K562 (cell line): ENCODE measurements around the gene ABI2. TPM values are rescaled to one million over a fixed set of nuclear protein-coding genes. Genes with fewer than 3 reads are reported as not detected.
A peak's percentile ranks its signal among the peaks of the same experiment; 100 is the strongest.

Source experiments
- BMI1 ChIP-seq: fragments of 150-350 bp; IDR thresholded peaks from 2 replicates; pipeline ENCODE4 v1.6.1; 2014; ENCODE audit warnings: low read length
- CREB1 ChIP-seq, 2 experiments: sonication (generic) in 1 of 2; formaldehyde crosslinking in 1 of 2; IDR thresholded peaks; 2 replicates each; pipeline versions ENCODE4 v1.6.1 to v1.8.0; 2012 to 2022; ENCODE audit warnings: inconsistent platforms in 1 of 2, mild to moderate bottlenecking in 1 of 2, missing genetic modification reagents in 1 of 2, moderate library complexity in 1 of 2
- FOXJ2 ChIP-seq: fragments of 200-800 bp; sonication (Bioruptor generic); IDR thresholded peaks from 2 replicates; pipeline ENCODE4 v1.6.1; 2016; ENCODE audit warnings: missing genetic modification characterization, missing compliant biosample characterization
- GABPB2 ChIP-seq: fragments of 250-450 bp; sonication (Bioruptor Pico); conservative IDR thresholded peaks from 2 replicates; pipeline ENCODE4 v1.5.1; 2021; ENCODE audit warnings: mild to moderate bottlenecking
- MAZ ChIP-seq, 2 experiments: fragments of 450-650 bp in 1 of 2; sonication (generic) in 1 of 2; formaldehyde crosslinking; IDR thresholded peaks in 1 of 2; conservative IDR thresholded peaks in 1 of 2; 2 replicates each; pipeline versions ENCODE4 v1.4.0 to v1.5.0; 2020; ENCODE audit warnings: mild to moderate bottlenecking in 1 of 2, missing genetic modification reagents in 1 of 2
- NCOA4 ChIP-seq: fragments of 450-650 bp; IDR thresholded peaks from 2 replicates; pipeline ENCODE4 v1.6.1; 2018; ENCODE audit warnings: mild to moderate bottlenecking; ENCODE audit not compliant: partially characterized antibody
- PHF8 ChIP-seq: fragments of 200-600 bp; sonication (generic); IDR thresholded peaks from 2 replicates; pipeline ENCODE4 v1.6.1; 2012; ENCODE audit warnings: mixed run types, mild to moderate bottlenecking, inconsistent platforms, low read length, moderate library complexity, borderline replicate concordance
- SMARCA4 ChIP-seq: fragments of 450-650 bp; IDR thresholded peaks from 2 replicates; pipeline ENCODE4 v1.6.1; 2016
- TAF9B ChIP-seq: fragments of 450-650 bp; IDR thresholded peaks from 2 replicates; pipeline ENCODE4 v1.6.1; 2018; ENCODE audit warnings: mild to moderate bottlenecking; ENCODE audit not compliant: partially characterized antibody
- ZBED1 ChIP-seq: IDR thresholded peaks from 2 replicates; pipeline ENCODE4 v1.6.1; 2014
- ZFX ChIP-seq: sonication (generic); formaldehyde crosslinking; IDR thresholded peaks from 2 replicates; pipeline ENCODE4 v1.8.0; 2022; ENCODE audit warnings: mild to moderate bottlenecking, missing genetic modification reagents, moderate library complexity
- ZNF274 ChIP-seq: IDR thresholded peaks from 2 replicates; pipeline ENCODE4 v1.6.1; 2011; ENCODE audit warnings: low read depth, mild to moderate bottlenecking, low read length, moderate library complexity, borderline replicate concordance
- ZNF766 ChIP-seq: fragments of 200-800 bp; sonication (Bioruptor generic); conservative IDR thresholded peaks from 2 replicates; pipeline ENCODE4 v1.6.1; 2016; ENCODE audit warnings: missing genetic modification characterization, missing compliant biosample characterization
- polyA plus RNA-seq, 8 experiments: library from polyadenylated mRNA; depleted of rRNA in 4 of 8; stranded (reverse) in 5 of 8; unstranded in 3 of 8; fragments of >200 nt; fragmentation: Nextera tagmentation in 2 of 8; fragmentation: Illumina TruSeq in 1 of 8; extraction: Ambion mirVana in 2 of 8; extraction: Trizol in 1 of 8; gene quantifications; 2 replicates each; pipeline versions ENCODE4 v1.2.1 to v1.2.3, GENCODE V29; 2011 to 2014; ENCODE audit warnings: inconsistent platforms in 1 of 8, missing spikeins in 1 of 8
- total RNA-seq, 7 experiments: library from RNA; depleted of rRNA in 6 of 7; stranded (reverse); fragments of >200 nt in 6 of 7; fragmentation: Illumina TruSeq in 2 of 7; extraction: Trizol in 2 of 7; gene quantifications; 2 replicates each; pipeline versions ENCODE4 v1.2.1 to v1.2.3, GENCODE V29; 2011 to 2021; ENCODE audit warnings: low replicate concordance in 1 of 7
- TF ChIP-seq, protein P1 (sequence below), 2 experiments: fragments of 450-650 bp in 1 of 2; IDR thresholded peaks; 2 replicates each; pipeline ENCODE4 v1.6.1; 2011 to 2017; ENCODE audit warnings: low read depth in 2 of 2, antibody characterized with exemption in 1 of 2, borderline replicate concordance in 1 of 2, low read length in 1 of 2, mild to moderate bottlenecking in 1 of 2, mixed read lengths in 1 of 2; ENCODE audit not compliant: control insufficient read depth in 1 of 2
- TF ChIP-seq, protein P2 (sequence below): fragments of 250-450 bp; sonication (Bioruptor Pico); IDR thresholded peaks from 2 replicates; pipeline ENCODE4 v1.5.0; 2022; ENCODE audit warnings: mild to moderate bottlenecking
- TF ChIP-seq, protein P3 (sequence below): fragments of 200-800 bp; sonication (Bioruptor generic); IDR thresholded peaks from 2 replicates; pipeline ENCODE4 v1.6.1; 2017; ENCODE audit warnings: missing genetic modification characterization, missing compliant biosample characterization
- TF ChIP-seq, protein P4 (sequence below): sonication (generic); formaldehyde crosslinking; IDR thresholded peaks from 2 replicates; pipeline ENCODE4 v1.8.0; 2022; ENCODE audit warnings: missing genetic modification reagents, mild to moderate bottlenecking, borderline replicate concordance

ABI2 gene
- total and polyA plus RNA-seq, 9 of the 15 experiments (the other 6 are each of a cell fraction or from before 2014, with no cell fraction given): 5.3 to 24.3 (median 12.2) TPM

DNA sequence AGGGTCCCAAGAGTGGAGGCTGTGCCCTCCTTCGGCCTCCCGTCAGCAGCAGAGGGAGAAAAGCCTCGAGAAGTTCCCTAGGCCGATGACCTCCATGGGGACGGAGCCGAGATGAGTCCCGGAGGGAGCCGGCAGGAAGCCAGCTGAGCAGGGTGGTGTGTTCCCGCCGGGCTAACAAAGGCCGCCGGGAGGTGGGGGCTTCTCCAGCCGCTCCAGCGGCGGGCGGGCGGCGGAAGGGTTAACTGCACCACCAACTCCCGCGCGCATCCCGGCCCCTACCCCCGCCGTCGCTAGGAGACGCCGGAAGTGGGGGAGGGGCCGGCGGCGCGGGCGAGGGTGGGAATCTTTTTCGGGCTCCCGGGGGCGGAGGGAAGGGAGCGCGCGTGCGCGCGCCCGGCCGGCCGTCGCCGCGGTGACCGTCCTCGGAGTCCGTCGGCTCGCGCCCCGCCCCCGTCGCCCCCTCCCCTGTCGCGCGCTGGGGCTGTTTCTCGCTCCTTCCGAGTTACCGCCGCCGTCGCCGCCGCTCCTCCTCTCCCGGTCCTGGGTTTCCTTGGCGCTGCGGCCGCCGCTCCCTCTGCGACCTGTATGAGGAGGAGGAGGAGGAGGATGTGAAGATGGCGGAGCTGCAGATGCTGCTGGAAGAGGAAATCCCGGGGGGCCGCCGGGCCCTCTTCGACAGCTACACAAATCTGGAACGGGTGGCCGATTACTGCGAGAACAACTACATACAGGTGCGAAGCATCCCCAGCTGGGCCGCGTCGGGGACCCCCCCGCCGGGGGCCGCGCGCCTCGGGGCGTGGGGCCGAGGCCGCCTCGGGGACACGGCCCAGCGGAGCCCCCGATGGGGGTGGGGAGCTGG, at the start of gene ABI2 (continued):
- peak; percentile 76 to 91; a peak in 3 of 4 replicates for TF ChIP-seq MAZ (CRISPR knock-in tag; conservative IDR thresholded peaks at IDR 0.05 in 1 of 2, IDR thresholded peaks at IDR 0.05 in 1 of 2)
- TF ChIP-seq SMARCA4: no peak
- peak; percentile 74 for TF ChIP-seq BMI1
- TF ChIP-seq, protein P1, sequence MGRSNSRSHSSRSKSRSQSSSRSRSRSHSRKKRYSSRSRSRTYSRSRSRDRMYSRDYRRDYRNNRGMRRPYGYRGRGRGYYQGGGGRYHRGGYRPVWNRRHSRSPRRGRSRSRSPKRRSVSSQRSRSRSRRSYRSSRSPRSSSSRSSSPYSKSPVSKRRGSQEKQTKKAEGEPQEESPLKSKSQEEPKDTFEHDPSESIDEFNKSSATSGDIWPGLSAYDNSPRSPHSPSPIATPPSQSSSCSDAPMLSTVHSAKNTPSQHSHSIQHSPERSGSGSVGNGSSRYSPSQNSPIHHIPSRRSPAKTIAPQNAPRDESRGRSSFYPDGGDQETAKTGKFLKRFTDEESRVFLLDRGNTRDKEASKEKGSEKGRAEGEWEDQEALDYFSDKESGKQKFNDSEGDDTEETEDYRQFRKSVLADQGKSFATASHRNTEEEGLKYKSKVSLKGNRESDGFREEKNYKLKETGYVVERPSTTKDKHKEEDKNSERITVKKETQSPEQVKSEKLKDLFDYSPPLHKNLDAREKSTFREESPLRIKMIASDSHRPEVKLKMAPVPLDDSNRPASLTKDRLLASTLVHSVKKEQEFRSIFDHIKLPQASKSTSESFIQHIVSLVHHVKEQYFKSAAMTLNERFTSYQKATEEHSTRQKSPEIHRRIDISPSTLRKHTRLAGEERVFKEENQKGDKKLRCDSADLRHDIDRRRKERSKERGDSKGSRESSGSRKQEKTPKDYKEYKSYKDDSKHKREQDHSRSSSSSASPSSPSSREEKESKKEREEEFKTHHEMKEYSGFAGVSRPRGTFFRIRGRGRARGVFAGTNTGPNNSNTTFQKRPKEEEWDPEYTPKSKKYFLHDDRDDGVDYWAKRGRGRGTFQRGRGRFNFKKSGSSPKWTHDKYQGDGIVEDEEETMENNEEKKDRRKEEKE (IDR thresholded peaks at IDR 0.05; ENCODE audit: borderline replicate concordance in 1 of 2, control insufficient read depth in 1 of 2, low read depth in 2 of 2, low read length in 1 of 2): no peak
- no peak for TF ChIP-seq GABPB2
- TF ChIP-seq NCOA4: no peak
- TF ChIP-seq FOXJ2 (tag): peak; percentile 44; the same call in 1 of the 2 replicates
- TF ChIP-seq, protein P2, sequence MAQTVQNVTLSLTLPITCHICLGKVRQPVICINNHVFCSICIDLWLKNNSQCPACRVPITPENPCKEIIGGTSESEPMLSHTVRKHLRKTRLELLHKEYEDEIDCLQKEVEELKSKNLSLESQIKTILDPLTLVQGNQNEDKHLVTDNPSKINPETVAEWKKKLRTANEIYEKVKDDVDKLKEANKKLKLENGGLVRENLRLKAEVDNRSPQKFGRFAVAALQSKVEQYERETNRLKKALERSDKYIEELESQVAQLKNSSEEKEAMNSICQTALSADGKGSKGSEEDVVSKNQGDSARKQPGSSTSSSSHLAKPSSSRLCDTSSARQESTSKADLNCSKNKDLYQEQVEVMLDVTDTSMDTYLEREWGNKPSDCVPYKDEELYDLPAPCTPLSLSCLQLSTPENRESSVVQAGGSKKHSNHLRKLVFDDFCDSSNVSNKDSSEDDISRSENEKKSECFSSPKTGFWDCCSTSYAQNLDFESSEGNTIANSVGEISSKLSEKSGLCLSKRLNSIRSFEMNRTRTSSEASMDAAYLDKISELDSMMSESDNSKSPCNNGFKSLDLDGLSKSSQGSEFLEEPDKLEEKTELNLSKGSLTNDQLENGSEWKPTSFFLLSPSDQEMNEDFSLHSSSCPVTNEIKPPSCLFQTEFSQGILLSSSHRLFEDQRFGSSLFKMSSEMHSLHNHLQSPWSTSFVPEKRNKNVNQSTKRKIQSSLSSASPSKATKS (CRISPR knock-in tag): no peak
- TF ChIP-seq, protein P3, sequence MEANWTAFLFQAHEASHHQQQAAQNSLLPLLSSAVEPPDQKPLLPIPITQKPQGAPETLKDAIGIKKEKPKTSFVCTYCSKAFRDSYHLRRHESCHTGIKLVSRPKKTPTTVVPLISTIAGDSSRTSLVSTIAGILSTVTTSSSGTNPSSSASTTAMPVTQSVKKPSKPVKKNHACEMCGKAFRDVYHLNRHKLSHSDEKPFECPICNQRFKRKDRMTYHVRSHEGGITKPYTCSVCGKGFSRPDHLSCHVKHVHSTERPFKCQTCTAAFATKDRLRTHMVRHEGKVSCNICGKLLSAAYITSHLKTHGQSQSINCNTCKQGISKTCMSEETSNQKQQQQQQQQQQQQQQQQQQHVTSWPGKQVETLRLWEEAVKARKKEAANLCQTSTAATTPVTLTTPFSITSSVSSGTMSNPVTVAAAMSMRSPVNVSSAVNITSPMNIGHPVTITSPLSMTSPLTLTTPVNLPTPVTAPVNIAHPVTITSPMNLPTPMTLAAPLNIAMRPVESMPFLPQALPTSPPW (CRISPR knock-in tag): peak; percentile 80
- TF ChIP-seq TAF9B: no peak
- no peak for TF ChIP-seq ZNF766
- TF ChIP-seq, protein P4, sequence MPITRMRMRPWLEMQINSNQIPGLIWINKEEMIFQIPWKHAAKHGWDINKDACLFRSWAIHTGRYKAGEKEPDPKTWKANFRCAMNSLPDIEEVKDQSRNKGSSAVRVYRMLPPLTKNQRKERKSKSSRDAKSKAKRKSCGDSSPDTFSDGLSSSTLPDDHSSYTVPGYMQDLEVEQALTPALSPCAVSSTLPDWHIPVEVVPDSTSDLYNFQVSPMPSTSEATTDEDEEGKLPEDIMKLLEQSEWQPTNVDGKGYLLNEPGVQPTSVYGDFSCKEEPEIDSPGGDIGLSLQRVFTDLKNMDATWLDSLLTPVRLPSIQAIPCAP (CRISPR knock-in tag): no peak
- no peak for TF ChIP-seq CREB1 (IDR thresholded peaks at IDR 0.05)
- TF ChIP-seq CREB1 (CRISPR knock-in tag; IDR thresholded peaks at IDR 0.05): no peak
- TF ChIP-seq PHF8: peak; percentile 42; the same call in 1 of the 2 replicates
- TF ChIP-seq ZNF274: no peak
- TF ChIP-seq ZFX: peak; percentile 40; the same call in 1 of the 2 replicates
- TF ChIP-seq ZBED1: no peak
